GM21825 (cell line): ENCODE data around the gene PLXNA2.

Experiments
- ATAC-seq: cut with Tn5 transposase; IDR thresholded peaks from one replicate; pipeline ENCODE4 v1.9.1; 2021; ENCODE audit warnings: mild to moderate bottlenecking, moderate library complexity; ENCODE audit not compliant: unreplicated experiment

Gene PLXNA2

DNA sequence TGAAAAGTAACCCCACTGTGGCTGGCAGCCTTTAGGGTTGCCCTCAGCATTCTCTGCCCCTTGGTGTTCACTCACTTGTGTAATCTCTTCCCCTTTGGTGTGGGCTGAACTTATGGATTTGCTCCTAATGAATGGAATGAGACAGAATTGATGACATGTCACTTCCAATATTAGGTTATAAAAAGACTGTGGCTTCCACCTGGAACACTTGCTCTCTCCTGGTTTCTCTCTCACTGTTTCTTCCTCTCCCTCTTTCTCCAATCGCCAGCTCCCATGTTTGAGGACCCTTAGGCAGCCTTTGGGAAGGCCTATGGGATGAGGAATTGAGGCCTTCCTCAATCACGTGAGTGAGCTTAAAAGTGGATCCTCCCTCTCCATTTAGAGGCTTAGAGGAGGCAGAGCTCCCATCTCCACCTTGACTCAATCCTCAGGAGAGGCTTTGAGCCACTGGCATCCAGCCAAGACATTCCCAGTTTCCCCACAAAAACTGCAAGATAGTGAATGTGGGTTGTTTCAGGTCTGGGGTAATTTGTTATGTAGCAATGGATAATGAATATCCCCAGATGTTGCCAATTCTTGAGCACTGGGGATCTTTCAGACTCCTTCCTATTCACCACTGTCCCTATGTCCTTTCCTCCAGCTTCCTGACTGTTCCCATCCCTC lies 237.8 kb downstream of the PLXNA2 start:
- no peak for ATAC-seq

DNA sequence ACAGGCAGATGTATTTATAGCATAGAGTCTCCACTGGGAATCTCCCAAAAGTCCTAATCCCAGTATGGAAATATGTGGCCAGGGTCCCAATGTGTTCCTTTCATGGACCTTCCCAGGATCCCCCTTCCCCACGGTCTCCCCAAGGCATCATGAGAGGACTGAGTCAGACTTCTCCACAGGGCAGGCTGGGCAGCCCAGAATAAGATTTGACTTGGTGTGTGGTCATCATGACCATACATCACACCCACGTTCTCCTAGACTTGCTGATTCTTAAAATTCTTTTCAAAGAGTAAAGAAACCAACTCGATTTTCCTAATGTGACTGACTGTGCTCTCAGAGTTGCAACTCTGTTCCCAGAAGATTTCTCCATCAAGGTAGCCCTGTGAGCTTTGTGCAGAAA lies 239.3 kb downstream of the PLXNA2 start:
- ATAC-seq: no peak

DNA sequence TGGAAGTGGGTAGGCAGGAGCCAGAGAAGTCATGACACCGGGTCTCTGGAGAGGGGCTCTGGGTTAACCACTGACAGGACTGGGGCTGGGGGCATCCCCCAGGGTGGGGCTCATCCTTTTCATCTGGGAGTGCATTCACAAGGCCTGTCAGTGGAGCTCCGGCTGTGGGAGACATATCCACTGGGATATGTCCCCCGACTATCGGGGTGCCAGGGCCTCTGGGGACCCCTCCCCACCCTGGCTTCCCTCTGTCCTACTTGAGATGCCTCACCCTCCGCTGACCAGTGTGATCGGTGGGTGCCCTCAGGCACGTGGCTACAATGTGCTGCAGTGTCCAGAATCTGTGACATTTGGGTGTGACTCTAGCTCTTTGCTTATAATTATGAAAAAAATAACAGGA lies 240.9 kb downstream of the PLXNA2 start:
- no peak for ATAC-seq

DNA sequence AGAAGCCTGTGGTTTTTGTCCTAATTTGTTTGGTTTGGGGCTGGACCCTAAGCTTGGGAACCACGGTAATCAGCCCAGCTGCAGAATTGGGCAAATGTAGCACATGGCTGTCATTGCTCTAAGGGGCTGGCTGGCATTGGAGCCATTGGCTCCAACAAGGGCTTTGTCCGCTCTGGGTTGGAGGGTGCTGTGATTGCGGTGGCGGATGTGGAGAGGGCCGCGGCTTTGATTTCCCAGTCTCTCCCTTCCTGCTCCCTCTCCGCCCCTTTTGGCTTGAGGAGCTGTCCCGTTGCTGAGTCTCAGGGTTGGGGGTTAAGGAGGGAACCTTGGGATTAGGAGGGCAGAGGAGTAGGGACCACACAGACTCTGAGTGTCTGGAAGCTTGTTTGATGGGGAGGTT lies 241.5 kb downstream of the PLXNA2 start:
- ATAC-seq: no peak

DNA sequence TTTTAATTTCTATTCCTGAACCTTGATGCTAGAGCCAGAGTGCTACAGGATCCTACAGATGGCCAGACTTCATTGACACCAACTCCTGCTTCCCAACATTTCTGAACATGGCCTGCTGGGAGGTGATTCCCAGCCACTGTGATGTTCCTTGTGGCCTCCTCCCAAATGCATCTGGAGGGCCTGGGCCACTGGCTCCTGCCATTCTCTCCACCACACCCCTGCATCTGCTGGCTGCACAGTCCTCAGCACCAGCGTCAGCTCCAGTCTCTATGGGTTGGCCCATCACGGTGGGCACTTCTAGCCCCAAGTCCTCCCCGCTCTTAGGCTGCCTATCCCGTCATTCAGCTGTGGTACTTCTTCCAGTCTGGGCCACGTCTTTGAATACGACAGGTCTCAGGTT lies 242.1 kb downstream of the PLXNA2 start:
- no peak for ATAC-seq

DNA sequence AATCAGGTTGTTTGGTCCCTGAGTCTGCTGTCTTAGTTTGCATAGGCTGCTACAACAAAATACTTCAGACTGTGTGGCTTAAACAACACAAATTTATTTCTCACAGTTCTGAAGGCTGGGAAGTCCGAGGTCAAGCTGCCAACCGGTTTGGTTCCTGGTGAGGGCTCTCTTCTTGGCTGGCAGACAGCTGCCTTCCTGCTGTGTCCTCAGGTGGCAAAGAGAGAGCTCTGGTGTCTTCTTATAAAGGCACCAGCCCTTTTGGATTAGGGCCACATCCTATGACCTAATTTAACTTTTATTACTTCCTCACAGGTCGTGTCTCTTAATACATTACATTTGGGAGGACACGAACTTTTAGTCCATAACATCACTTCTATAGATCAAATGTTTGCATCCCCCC lies 243.7 kb downstream of the PLXNA2 start:
- ATAC-seq: no peak

DNA sequence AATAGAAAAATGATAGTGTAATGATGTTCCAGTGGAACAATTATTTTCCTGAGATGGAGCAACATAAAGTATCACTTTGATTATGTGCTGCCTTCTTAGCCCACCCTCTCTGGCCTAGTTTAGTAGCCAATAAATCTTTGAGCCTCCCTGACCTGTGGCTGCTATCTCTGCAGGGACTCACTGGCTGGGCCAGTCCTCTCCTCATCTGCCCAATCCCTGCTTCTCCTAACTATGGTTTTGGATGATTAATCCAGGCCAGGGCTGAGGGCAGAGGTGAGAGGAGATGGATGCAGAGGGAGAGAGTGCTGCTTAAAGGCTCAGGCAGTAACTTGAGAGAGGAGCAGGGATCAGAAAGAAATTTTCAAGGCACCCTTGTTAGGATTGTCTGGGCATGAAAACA lies 244.2 kb downstream of the PLXNA2 start:
- no peak for ATAC-seq

DNA sequence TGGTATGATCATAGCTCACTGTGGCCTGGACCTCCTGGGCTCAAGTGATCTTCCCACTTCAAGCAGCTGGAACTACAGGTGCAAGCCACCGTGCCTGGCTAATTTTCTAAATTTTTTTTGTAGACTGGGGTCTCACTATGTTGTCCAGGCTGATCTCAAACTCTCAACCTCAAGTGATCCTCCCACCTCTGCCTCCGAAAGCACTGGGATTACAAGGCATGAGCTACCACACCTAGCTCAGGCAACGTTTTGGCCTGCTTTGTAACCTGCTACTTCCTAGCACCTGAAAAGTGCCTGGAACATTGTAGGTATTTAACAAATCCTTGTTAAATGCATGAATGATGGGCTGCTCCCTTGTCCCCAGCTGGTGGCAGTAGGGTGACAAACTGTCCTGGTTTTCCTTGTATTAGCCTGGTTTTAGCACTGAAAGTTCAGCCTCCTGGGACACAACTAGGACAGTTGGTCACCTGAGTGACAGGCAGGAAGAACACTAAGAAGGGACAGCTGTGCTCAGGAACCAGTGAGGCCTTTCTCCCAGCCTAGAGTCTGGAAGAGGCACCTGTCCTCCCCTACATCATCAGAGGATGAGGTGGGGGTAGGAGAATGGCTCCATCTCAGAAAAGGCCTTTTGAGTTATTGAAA lies 244.8 kb downstream of the PLXNA2 start:
- no peak for ATAC-seq

DNA sequence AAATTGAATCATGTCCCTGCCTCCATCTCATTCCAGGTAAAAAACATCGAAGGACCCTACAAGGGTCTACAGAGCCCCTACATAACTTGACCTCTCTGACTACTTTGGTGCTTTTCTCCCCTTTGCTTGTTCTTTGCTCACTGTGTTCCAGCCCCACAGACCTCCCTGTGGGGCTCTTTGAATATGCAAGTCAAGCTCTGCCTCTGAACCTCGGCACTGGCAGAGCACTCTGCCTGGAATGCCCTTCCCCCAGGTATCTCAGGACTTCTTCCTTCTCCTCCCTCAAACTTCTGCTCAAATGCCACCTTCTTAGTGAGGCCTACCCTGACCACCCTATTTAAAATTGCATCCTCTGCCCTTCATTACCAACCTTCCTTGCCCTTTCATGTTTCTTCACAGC lies 245.5 kb downstream of the PLXNA2 start:
- ATAC-seq: no peak

DNA sequence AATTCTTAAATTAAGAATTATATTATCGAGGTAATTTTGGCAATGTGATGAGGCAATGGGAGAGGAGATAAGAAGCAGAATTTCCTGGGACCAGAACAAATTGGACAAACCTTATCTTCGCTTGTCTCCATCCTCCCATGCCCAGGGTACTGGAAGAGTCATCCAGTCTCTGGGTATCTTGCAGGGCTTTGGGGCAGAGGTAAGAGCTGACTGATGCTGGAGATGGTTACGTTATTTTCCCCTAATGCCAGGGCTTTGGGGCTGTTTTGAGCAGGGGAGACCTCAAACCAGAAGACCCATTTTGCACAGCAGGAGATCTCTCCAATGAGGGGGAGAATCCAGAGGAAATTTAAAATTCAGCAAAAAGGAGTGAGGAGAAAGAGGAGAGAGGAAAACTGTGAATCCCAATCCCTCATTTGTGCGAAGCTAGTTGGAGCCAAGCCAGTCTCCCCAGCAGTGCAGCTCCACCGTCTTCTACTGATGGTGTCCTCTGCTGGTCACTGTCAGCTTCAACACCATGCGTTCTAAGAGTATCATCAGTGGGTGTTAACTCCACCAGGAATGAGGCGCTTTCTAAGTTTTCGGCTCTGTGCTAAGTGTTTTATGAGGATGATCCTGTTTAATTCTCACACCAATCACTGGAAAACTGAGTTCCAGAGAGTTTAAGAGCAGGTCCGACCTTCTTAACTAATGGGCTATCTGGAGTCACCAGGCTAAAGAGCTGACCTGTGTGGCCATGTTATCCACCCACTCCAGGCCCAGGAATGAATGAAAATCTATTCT lies 246.5 kb downstream of the PLXNA2 start:
- ATAC-seq: peak; percentile 82

DNA sequence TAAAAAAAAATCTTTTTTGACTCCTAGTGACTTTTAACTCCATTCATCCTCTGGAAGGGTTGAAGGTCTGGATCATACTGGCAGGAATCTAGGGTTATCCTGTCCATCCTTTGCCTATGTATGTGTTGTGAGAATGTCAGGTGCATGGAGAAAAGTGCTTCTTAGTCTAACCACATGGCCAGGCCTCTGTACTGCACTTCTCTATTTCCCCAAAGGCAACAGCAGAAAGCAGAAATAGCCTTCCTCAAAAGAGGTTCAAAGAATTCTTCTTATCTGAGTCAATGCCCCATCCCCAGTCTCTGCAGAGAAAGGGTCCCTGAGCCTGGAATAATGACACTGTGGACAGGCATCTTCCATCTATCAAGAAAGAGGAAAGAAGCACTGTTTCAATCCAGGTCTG lies 247.5 kb downstream of the PLXNA2 start:
- ATAC-seq: no peak

DNA sequence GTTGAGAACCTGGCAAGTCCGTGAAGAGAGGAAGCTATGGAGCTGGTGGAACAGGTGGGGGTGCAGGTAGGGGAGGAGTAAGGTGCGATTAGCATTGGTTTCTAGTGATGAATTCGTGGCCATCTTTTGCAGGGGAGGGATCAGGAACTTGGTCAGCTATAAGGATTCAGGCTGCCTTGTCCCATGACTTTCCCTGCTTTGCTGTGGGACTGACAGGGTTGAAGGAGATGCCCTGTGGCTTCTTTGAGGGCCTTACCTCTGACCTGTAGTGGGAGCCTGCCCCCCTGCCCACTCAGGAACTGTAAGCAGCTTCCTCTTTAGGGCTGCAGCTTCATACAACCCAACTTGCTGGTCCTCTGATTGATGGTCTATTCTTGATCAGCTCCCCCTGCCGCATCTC lies 248.6 kb downstream of the PLXNA2 start:
- ATAC-seq: no peak

DNA sequence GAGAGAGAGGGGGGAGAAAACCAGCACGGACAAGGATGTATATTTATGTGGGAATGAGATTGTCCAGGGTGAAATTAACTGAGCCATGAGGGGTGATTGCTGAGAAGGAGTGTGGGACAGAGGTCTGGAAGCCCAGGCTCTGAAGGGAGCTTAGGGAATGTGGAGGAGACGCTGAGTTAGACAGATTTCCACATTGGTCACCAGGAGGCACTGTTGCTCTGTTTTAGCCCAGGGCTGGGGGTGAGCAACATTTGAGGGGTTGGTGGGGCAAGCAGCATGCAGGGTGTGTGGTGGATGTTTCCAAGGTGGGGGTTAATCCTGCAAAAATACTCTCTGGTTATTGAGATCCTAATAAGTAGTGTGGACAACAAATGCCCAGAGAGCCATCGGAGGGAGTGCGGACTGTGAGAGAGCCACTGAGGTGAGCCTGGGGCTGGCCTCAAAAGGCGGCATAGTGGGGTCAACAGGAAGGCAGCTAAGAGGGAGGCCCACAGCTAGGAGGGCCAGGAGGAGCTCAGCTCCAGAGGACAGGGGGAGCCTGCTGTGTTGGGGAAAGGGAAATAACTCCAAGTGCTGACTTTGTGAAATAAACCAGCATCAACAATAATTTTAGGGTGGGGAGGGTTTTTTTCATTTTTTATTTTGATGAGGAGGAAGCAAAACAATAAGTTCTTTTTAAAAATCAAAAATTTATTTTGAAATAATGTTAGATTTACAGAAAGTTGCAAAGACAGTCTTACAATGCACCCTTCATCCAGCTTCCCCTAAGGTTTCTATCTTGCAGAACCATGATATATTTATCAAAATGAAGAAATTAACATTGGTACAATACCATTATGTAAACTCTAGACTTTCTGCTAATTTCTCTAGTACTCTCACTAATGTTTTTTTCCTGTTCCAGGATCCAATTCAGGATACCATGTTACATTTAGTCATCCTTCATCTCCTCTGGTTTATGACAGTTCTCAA lies 250.4 kb downstream of the PLXNA2 start:
- no peak for ATAC-seq

DNA sequence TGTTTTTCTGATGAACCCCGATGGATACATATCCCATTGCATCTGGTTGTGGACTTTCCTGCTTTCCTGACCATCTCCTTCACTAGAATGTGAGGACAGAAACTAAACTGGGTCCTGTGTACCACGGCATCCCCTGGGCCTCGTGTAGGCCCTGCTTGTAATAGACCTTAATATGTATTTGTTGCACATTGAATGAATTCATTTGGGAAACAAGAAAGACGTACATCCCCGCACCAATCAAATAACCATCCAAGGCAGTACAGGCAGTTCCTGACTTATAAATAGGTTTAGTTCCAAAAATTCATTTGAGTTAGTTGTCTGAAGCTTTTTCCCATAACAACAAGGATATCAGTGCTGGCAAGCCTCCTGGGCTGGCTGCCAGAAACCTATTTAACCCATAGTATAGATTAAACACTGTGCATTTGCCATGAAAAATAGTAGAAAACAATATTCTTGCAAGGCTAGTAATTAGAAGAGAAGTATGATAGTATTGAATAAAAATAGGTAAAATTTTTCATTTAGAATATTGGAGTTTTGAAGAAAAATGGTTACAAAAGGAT lies 251.4 kb downstream of the PLXNA2 start:
- no peak for ATAC-seq

DNA sequence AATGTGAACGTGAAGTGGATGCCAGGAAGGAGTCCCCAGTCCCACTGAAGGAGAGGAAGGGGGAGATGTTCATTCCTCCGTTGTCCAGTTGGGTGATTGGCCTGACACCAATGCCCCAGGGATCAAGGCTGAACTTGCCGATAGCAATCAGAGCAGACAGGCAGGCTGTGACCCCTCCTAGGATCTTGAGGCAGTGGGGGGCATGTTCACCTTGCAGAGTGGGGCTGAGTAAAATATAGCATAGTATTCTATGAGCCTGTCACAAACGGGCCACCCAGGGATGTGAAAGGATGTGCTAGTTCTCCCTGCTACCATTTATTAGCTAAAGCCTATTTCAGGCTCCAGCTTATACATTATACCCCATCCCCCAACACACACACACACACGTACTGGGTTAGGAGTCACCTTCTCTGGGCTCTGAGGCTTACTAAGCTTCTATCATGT lies 252.6 kb downstream of the PLXNA2 start:
- no peak for ATAC-seq

DNA sequence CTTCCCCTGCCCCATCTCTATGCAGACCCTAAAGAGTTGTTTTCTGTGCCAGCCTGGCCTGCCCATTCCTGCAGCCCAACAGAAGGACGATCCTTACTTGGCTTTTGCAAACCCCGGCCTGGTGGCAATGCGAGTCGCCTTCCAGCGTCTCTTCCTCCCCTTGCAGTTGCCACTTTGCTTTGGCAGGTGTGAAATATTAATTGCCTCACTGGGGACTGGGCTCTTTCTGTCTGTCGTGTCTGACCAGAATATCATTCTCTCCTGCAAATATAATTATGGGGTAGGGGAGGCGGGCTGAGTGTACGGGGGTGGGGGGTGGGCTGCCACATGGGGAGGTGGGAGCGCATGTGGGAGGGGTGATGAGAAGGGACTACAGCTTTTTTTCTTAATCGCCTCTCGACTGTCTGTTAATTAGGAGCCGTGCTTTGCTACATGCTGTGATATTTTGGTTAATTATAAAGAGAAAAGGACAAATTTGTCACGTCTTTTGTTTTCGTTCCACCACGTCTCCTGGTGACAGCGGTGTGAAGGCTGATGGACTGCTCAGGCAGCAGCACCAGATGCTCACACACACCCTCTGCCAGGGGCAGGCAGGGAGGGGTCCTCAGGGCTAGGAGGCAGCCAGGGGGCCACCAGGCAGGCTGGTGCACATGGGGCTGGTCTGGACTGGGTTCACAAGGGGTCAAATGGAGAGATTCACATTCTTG lies 253.2 kb downstream of the PLXNA2 start:
- no peak for ATAC-seq

DNA sequence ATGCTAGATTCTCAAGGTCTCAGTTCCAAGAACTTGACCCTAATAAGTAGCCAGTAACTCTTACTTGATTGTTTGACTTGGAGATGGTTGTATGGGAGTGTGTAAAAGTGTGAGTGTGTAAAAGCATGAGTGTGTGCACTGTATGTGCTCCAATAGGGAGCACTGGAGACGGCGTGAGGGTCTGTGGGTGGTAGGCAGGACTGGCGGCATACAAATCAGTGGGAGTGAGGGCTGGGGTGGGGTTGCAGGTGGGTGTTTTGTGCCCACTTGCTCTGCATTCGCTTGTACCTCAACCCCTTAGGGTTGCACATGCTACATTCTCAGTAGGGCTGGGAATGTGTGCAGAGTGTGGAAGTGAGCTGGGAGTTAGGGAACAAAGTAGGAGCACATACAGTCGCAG lies 253.7 kb downstream of the PLXNA2 start:
- no peak for ATAC-seq

DNA sequence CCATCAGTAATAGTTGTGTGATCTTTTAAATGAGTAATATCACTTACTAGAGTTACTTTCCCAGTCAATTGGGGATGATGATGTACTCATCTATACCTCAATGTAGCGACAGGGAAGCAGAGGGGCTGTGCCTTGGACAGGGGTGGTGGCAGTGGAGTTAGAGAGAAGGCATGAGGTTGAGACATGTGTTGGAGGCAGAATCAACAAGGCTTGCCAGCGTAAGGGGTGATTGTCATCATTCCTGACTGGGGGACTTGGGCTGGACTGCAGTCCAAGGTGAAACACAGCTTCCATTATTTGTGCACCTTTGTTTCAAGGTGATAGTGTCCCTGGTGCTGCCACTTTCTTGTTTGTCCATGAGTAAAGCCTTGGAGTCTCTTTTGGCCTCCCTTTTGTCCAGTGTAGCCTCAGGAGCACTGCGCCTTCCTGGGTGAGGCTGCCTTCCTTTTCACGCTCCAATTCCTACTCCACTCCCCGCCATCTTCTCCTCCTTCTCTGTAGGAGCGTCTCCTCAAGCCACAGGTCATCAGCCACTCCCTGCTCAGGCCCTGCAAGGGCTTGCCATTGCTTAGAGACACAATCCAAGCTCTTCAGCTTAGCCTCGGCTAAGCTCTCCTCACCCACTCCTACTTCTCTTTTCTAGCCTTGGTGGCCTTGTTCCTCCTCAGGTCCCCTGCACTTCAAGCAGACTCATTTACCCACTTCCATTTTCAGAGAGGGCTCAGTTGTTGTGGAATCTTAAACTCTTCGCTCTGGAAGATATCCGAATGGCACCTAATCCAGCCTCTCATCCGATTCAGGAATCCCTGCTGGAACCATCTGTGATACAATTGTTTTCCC lies 255.6 kb downstream of the PLXNA2 start:
- no peak for ATAC-seq

DNA sequence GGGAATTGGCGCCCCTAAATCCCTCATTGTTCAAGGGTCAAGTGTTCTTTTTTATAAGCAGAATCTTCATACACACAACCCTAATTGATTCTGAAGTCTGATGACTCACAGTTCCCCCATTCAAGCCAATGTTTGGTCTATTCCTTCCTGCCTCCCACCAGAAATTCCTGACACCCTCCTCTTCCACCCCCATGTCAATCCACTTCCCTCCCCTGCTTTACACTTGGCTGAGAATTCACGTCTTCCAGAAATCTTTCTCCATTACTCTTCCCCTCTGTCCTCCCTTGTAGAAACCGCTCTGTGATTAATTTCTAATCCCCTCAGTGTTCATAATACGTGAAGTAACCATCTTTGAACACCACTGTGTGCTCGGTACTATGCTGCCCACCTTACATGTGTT lies 257.0 kb downstream of the PLXNA2 start:
- no peak for ATAC-seq
